Measurements from ENCODE around the gene PTRHD1.

DNA sequence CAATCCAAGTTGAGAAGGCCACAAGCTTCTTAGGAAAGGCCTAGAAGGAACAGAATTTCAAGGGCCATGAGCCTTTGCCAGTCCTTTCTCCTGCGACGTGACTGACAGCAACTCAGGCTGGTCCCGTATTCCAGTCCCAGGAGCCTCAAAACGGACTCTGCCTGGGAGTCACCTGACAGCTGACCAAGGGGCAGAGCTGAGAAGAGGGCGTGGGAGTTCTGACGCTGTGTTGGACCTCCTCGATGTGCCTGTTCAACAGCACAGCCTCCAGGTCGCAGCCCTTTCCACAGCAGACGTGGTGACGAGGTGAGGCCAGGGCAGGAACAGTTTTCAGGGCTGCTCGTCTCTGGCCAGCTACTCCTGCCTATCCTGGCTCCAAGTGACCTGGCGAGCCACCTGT, 37.6 kb upstream of the PTRHD1 start:
- TF ChIP-seq, protein P1, sequence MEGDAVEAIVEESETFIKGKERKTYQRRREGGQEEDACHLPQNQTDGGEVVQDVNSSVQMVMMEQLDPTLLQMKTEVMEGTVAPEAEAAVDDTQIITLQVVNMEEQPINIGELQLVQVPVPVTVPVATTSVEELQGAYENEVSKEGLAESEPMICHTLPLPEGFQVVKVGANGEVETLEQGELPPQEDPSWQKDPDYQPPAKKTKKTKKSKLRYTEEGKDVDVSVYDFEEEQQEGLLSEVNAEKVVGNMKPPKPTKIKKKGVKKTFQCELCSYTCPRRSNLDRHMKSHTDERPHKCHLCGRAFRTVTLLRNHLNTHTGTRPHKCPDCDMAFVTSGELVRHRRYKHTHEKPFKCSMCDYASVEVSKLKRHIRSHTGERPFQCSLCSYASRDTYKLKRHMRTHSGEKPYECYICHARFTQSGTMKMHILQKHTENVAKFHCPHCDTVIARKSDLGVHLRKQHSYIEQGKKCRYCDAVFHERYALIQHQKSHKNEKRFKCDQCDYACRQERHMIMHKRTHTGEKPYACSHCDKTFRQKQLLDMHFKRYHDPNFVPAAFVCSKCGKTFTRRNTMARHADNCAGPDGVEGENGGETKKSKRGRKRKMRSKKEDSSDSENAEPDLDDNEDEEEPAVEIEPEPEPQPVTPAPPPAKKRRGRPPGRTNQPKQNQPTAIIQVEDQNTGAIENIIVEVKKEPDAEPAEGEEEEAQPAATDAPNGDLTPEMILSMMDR (IDR thresholded peaks at IDR 0.05): no peak
- TF ChIP-seq POLR2A (IDR thresholded peaks at IDR 0.05): no peak
